Iris pigment epithelial cell (primary cell): ENCODE data around the gene STAM2.
"Not testable (repeated sequence)": the region's sequence is repeated elsewhere in the genome, so short reads cannot be mapped to it uniquely, and the experiment has no call there.

Experiments
- DNase-seq: peaks from one replicate; pipeline ENCODE4 v3.0.0-alpha.2; 2011; ENCODE audit warnings: low read depth

STAM2 gene

DNA sequence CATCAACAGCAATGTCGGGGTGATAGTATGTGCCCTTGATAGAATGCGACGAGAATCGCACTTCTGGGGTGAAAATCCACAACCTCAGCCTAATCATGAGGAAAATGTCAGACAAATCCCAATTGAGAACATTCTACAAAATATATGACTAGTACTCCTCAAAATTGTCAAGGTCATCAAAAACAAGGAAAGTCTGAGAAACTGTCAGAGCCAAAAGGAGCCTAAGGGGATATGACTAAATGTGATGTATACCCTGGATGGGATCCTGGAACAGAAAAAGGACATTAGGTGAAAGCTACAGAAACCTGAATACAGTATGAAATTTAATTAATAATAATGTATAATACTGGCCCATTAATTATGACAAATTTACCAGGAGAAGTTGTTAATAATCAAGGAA is 69.1 kb downstream of the STAM2 start:
- no peak for DNase-seq

GRCh38 chr2:152103271-152103670 is 72.3 kb downstream of the STAM2 start:
- DNase-seq: no peak

DNA sequence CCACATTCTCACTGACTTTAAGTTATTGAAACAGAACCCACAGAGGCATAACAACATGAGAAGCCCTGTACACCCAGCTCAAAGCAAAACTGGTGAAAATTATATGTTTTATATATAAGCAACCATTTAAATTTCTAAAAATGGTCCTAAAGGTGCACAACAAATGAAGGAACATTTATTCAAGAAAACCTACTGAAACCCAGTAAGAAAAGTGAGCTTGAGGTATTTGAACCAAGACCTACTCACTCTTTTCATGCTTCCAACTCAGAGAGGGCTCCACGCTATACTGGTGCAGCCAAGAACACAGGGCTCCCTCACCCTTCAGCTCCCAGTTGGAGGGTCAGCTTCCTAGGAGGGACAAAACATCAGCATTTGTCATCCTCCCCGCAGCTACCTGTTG is 74.6 kb downstream of the STAM2 start:
- DNase-seq: no peak

DNA sequence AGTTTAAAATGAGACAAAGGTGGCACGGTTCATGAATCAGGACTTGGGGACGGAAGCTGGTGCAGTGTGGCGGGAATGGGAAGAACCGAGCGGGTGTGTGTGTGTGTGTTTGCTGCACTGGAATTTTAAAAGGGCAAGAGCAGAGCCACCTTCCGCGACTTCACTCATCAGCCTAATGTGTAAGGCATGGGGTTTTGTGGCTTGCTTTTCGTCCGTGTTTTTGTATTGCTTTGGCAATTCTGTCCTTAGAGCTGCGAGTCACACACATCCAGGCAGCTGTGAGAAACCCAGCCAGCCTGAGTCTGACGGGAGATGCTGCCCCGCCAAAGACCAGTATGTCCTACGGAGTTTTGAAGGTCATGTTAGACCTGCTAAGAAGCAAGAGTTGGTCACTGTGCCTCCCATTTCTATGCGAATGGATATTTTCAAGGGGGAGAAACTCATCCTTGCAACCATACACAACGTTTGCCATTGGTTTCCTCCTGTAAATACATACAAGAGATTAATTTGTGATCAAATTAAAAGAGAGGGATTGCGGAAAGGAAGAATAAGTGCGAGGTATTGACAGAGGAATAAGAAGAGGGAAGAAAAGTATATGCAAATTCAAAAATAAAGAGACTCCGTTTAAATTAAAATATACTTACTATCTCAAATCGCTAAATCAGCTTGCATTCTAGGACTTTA is 76.1 kb downstream of the STAM2 start:
- DNase-seq: no peak

DNA sequence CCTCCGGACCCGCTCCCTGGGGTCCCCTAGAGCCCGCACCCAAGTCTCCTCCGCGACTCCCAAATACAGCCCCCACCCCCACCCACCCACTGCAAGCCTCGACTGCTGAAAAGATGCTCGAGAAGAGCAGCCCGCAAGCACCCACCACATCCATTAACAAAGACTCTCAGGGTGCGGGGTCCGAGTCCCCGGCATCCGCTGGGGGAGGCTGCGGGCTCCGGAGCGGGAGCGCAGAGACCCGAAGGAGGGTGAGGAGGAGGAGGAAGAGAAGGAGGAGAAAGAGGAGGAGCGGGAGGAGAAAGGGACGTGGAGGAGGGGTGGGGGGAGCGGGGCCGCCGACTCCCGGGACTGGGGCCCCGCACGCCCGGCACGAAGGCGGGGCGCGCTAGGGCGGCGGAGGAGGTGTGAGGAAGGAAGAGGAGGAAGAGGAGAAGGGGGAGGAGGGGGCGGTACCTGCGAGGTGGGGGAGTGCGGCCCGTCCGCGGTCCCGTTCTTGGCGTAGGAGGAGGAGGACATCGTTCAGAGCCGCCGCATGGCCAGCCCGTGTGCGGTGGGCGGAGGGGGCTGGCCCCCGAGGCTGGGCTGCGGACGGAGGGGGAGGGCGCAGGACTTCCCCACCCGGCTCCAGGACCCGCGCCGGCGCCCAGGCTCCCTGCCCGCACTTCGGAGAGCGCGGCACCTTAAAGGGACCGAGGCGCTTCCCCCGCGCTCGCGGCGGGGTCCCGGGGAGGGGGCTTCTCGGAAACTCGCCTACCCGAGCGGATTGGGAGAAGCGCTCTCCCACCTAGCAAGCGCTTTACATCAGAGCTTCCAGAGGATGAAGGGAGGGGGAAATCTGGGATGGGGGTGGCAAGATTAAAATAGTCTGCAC is 76.8 kb downstream of the STAM2 start, which contains the start of gene CACNB4:
CACNB4 (minus strand) TSS at position 549 of the 871 bp plus-strand sequence.
- DNase-seq: no peak

DNA sequence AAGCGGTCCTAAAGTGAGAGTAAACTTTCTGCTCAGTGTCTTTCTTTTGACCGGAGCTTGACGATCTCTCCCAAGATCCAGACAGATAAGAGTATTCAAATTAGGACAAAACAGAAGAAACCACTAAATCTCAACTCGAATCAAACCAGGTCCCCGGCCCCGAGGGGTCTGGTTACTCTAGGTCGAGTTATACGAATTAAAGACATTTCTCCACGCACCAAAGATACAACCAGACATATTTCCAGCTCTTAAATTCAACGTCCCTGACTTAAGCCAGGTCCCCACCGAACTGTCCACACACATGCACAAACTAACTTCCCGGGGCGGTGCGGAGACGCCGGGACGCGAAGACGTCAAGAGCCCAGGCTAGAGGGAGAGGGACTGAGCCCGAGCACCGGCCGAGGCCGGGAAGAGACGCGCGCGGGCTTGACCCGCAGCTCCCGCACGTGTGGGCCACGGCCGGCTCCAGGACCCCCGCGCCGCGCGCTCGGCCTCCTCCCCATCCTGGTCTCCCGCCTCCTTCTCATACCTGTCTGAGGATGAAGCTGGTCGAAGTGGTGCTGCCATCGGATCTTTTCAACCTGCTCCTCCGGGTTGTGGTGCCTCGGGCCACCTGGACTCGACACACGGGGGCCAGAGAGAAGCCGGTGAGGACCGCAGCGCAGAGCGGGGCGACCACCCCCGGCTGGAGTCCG is 77.6 kb downstream of the STAM2 start:
- DNase-seq: peak; percentile 12

DNA sequence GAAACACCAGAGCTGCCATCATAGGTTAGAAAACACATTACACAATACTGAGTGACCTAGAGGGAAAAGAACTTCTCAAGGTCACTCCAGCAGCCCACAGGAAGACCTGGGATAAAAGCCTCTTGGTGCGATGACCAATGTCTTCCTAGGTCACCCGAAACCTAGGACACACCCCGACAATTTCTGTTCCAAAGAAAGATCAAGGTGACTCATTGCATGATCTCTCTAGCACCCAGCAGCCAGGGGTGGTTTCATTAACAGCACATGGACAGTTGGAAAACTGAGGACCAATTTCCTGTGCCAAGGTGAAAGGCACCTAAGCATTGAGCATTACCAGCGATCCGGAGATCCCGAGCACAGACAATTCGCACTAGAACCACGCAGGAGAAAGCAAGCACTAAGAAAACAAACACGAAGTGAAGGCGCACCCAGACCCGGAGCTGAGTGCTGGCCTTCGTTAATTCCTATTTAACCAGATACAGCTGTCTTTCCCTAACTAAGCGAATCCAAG is 78.2 kb downstream of the STAM2 start:
- DNase-seq: peak; percentile 28

GRCh38 chr2:152095146-152095545 is 80.4 kb downstream of the STAM2 start:
- DNase-seq: no peak

GRCh38 chr2:152094014-152094413 is 81.5 kb downstream of the STAM2 start:
- no peak for DNase-seq

- DNase-seq: no peak
Observed at GRCh38 chr2:152093464-152093863, 82.1 kb downstream of the STAM2 start.

GRCh38 chr2:152092095-152092494 is 83.5 kb downstream of the STAM2 start:
- DNase-seq: no peak

- DNase-seq: not testable (repeated sequence)
Observed at GRCh38 chr2:152090726-152091125, 84.8 kb downstream of the STAM2 start.

- no peak for DNase-seq
Observed at GRCh38 chr2:152089238-152089637, 86.3 kb downstream of the STAM2 start.

- no peak for DNase-seq
Observed at GRCh38 chr2:152088006-152088405, 87.6 kb downstream of the STAM2 start.

GRCh38 chr2:152086231-152086630 is 89.3 kb downstream of the STAM2 start:
- no peak for DNase-seq

GRCh38 chr2:152084076-152084475 is 91.5 kb downstream of the STAM2 start:
- DNase-seq: no peak

DNA sequence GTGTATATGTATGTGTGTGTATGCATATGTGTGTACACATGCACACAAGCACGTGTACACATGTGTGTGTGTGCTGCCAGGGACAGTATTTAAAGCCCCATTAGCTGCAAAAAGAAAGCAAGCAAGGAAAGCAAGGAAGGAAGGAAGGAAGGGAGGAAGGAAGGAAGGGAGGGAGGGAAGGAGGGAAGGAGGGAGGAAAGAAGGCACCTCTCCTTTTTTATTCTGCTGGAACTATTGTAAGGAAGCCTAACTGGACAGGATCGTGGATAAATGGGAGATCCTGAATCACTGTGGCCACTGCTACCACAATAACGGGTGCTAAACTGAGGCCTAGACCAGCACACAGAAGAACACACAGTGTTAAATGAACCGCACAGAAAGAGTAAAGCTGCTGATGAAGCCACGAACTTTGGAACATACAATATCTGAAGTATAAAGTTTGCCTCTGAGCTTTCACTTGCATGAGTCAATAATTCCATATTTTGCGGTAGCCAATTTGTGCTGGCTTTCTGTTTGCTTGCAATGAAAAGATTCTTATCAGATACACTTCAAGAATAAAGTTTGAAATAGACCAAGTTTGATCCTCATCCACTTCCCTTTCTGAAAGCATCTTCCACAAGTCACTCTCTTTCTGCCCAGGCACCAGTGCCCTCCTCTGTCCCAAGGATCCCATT is 92.2 kb downstream of the STAM2 start:
- no peak for DNase-seq

GRCh38 chr2:152078662-152079061 is 96.9 kb downstream of the STAM2 start:
- no peak for DNase-seq

DNA sequence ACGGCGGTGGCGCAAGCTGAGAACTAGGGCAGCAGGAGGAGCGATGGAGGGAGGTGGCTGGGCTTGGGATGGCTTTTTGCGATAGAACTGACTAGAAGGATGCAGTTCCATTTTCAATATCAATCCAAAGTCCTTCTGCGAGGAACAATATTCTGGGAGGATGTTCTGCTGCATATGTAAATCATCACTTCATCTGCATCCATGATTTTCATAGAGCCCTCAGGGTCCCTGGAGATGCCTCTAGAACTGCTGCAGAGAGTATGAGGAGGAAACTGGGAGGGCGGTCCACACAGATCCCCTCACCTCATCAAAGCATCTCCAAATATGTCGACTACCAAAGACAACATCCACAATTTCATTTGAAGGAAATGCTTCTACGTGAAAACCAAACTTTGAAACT is 97.5 kb downstream of the STAM2 start:
- DNase-seq: no peak

- DNase-seq: no peak
Observed at GRCh38 chr2:152075461-152076050, 100.0 kb downstream of the STAM2 start.

DNA sequence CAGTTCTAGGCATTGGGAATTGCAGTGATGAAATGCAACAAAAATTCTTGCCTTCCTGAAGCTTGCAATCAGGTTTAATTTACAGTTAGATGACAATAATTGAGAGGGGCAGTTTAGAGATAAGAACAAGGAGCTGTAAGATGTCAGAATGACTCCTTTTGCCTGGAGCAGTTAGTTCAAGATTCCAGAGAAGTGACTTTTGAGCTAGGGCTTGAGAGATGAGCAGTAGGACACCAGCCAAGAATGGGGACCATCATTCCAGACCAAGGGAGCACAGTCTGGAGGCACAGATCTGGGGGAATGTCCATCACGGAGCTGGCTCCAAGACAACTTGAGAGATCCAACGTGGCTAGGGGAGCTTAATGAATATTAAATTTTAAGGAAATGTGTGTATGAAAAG is 103.6 kb downstream of the STAM2 start:
- DNase-seq: no peak

GRCh38 chr2:152071518-152071917 is 104.0 kb downstream of the STAM2 start:
- DNase-seq: no peak
